A549 (cell line): ENCODE data around the gene PIK3C2B. TPM values are rescaled to one million over a fixed set of nuclear protein-coding genes. Genes with fewer than 3 reads are reported as not detected.

Source experiments
- ATAC-seq, 2 experiments: fragments of 200-7000 bp in 1 of 2; fragments of >200 bp in 1 of 2; cut with Nextera tagmentation in 1 of 2; cut with Tn5 transposase in 1 of 2; 3 replicates each; pipeline versions ENCODE4 v1.8.0 to v1.9.1; 2018 to 2020; ENCODE audit warnings: mild to moderate bottlenecking in 1 of 2, moderate library complexity in 1 of 2
- CTCF ChIA-PET: fragments of 300-600 bp; sonication (Branson Sonifier 250); formaldehyde crosslinking; extraction: SDS; loops from one replicate; lab custom pipeline; 2021; ENCODE audit warnings: antibody characterized with exemption, inconsistent platforms; lab: Yijun Ruan, JAX
- POLR2A ChIA-PET: fragments of 350-600 bp; formaldehyde crosslinking; extraction: SDS; loops from one replicate; lab custom pipeline; 2021; ENCODE audit warnings: antibody characterized with exemption, inconsistent platforms; lab: Yijun Ruan, JAX
- DNase-seq, 2 experiments: peaks; one replicate each; pipeline versions ENCODE4 v3.0.0 to v3.0.0-alpha.2; 2011 to 2016; ENCODE audit warnings: low read depth in 1 of 2, low spot score in 1 of 2
- FAIRE-seq: peaks from 2 replicates; lab custom pipeline; 2011; peaks lifted over from hg19 to GRCh38; lab: Jason Lieb, UNC
- H3K27ac ChIP-seq, 2 experiments: fragments of >200 bp; sonication (Bioruptor Twin); formaldehyde crosslinking; 3 replicates each; pipeline ENCODE4 v1.5.1; 2016 to 2017
- H3K4me1 ChIP-seq: fragments of >200 bp; sonication (Bioruptor Twin); formaldehyde crosslinking; 3 replicates; pipeline ENCODE4 v1.6.1; 2016
- H3K4me2 ChIP-seq: fragments of >200 bp; sonication (Bioruptor Twin); formaldehyde crosslinking; 3 replicates; pipeline ENCODE4 v1.6.1; 2016
- H3K4me3 ChIP-seq: fragments of >200 bp; sonication (Bioruptor Twin); formaldehyde crosslinking; 3 replicates; pipeline ENCODE4 v1.5.1; 2016
- H3K9me3 ChIP-seq: fragments of >200 bp; sonication (Bioruptor Twin); formaldehyde crosslinking; 3 replicates; pipeline ENCODE4 v1.6.1; 2016
- BCL3 ChIP-seq: fragments of >200 bp; sonication (Bioruptor Twin); formaldehyde crosslinking; IDR thresholded peaks from 3 replicates; pipeline ENCODE4 v1.6.1; 2016
- CBX2 ChIP-seq: fragments of 200-600 bp; sonication (generic); IDR thresholded peaks from 2 replicates; pipeline ENCODE4 v1.6.1; 2016; ENCODE audit warnings: low read depth, mild to moderate bottlenecking, borderline replicate concordance
- CBX8 ChIP-seq: fragments of 200-600 bp; sonication (generic); IDR thresholded peaks from 2 replicates; pipeline ENCODE4 v1.6.1; 2016
- CEBPB ChIP-seq, 2 experiments: fragments of >200 bp in 1 of 2; sonication (Bioruptor Twin) in 1 of 2; formaldehyde crosslinking in 1 of 2; IDR thresholded peaks; 2 replicates each; pipeline ENCODE4 v1.6.1; 2012 to 2016
- CHD2 ChIP-seq: fragments of 150-350 bp; IDR thresholded peaks from 2 replicates; pipeline ENCODE4 v1.6.1; 2014; ENCODE audit warnings: low read length; ENCODE audit not compliant: partially characterized antibody
- EHMT2 ChIP-seq: fragments of 200-600 bp; sonication (generic); IDR thresholded peaks from 2 replicates; pipeline ENCODE4 v1.6.1; 2016; ENCODE audit warnings: antibody characterized with exemption, low read depth, mild to moderate bottlenecking, moderate library complexity
- ELK1 ChIP-seq: fragments of 150-350 bp; IDR thresholded peaks from 2 replicates; pipeline ENCODE4 v1.6.1; 2014; ENCODE audit warnings: low read depth, mild to moderate bottlenecking, low read length
- FOSB ChIP-seq: fragments of 250-450 bp; sonication (Bioruptor Pico); IDR thresholded peaks from 2 replicates; pipeline ENCODE4 v1.5.0; 2020; ENCODE audit warnings: mild to moderate bottlenecking, moderate library complexity
- GATA3 ChIP-seq: IDR thresholded peaks from 2 replicates; pipeline ENCODE4 v1.6.1; 2012; ENCODE audit warnings: borderline replicate concordance
- HDAC2 ChIP-seq: fragments of 200-600 bp; sonication (generic); IDR thresholded peaks from 2 replicates; pipeline ENCODE4 v1.6.1; 2016
- HMGXB4 ChIP-seq: fragments of 250-450 bp; sonication (Bioruptor Pico); IDR thresholded peaks from 2 replicates; pipeline ENCODE4 v1.5.0; 2021; ENCODE audit warnings: mild to moderate bottlenecking, moderate library complexity, borderline replicate concordance
- HOXA7 ChIP-seq: fragments of 250-450 bp; sonication (Bioruptor Pico); IDR thresholded peaks from 2 replicates; pipeline ENCODE4 v1.5.0; 2020; ENCODE audit warnings: mild to moderate bottlenecking, moderate library complexity
- HOXB13 ChIP-seq: fragments of 250-450 bp; sonication (Bioruptor Pico); IDR thresholded peaks from 2 replicates; pipeline ENCODE4 v1.5.0; 2020; ENCODE audit warnings: low read depth, mild to moderate bottlenecking, moderate library complexity
- JUN ChIP-seq, 2 experiments: fragments of >200 bp; sonication (Bioruptor Twin); formaldehyde crosslinking; IDR thresholded peaks; 2 replicates in 1 of 2; 3 replicates in 1 of 2; pipeline ENCODE4 v1.6.1; 2016 to 2017
- KDM5A ChIP-seq: fragments of 200-600 bp; sonication (generic); IDR thresholded peaks from 2 replicates; pipeline ENCODE4 v1.6.1; 2016; ENCODE audit warnings: antibody characterized with exemption, mild to moderate bottlenecking
- MAZ ChIP-seq: fragments of 150-350 bp; IDR thresholded peaks from 2 replicates; pipeline ENCODE4 v1.6.1; 2014; ENCODE audit warnings: antibody characterized with exemption, low read depth, low read length, borderline replicate concordance
- POLR2AphosphoS2 ChIP-seq: conservative IDR thresholded peaks from 2 replicates; pipeline ENCODE4 v1.6.1; 2012; ENCODE audit warnings: low read length, improper control_type of control experiment, inconsistent platforms
- REST ChIP-seq: fragments of 200-600 bp; sonication (generic); IDR thresholded peaks from 2 replicates; pipeline ENCODE4 v1.6.1; 2016; ENCODE audit warnings: antibody characterized with exemption, mild to moderate bottlenecking, moderate library complexity
- RFX5 ChIP-seq: fragments of 450-650 bp; IDR thresholded peaks from 2 replicates; pipeline ENCODE4 v1.7.1; 2014; ENCODE audit warnings: antibody characterized with exemption, mild to moderate bottlenecking, moderate library complexity
- SREBF2 ChIP-seq: fragments of 450-650 bp; IDR thresholded peaks from 2 replicates; pipeline ENCODE4 v1.6.1; 2014; ENCODE audit warnings: mild to moderate bottlenecking, moderate library complexity
- TFCP2L1 ChIP-seq: fragments of 250-450 bp; sonication (Bioruptor Pico); IDR thresholded peaks from 2 replicates; pipeline ENCODE4 v1.5.0; 2021; ENCODE audit warnings: mild to moderate bottlenecking
- ZFP36 ChIP-seq: fragments of 450-650 bp; IDR thresholded peaks from 2 replicates; pipeline ENCODE4 v1.6.1; 2014; ENCODE audit warnings: borderline replicate concordance; ENCODE audit not compliant: partially characterized antibody
- ZSCAN20 ChIP-seq: fragments of 250-450 bp; sonication (Bioruptor Pico); IDR thresholded peaks from 2 replicates; pipeline ENCODE4 v1.8.0; 2022; ENCODE audit warnings: mild to moderate bottlenecking, moderate library complexity
- WGBS: methylation state at CpG from one replicate; pipeline ENCODE4 v1.1.6; 2017; ENCODE audit errors: missing lambda C conversion rate; 5-methylcytosine and 5-hydroxymethylcytosine counted together
- polyA plus RNA-seq, 4 experiments: library from polyadenylated mRNA; depleted of rRNA in 3 of 4; stranded (reverse); fragments of >200 nt; fragmentation: RNase III in 1 of 4; extraction: RNeasy Plus Mini Kit Qiagen cat#74134 plus additional on column Dnase treatment in 1 of 4; gene quantifications; 2 replicates in 3 of 4; 3 replicates in 1 of 4; pipeline ENCODE4 v1.2.3, GENCODE V29; 2011 to 2017

The PIK3C2B gene
- polyA plus RNA-seq, 2 of the 4 experiments (the other 2 are of a cell fraction), result 9.2 to 9.7 TPM

- 68% methylated on average over 4 of the region's 4 CpGs for WGBS
- TF ChIP-seq HOXB13 (CRISPR knock-in tag), result no peak
- no peak for TF ChIP-seq CBX8
- TF ChIP-seq CBX2, result no peak
- TF ChIP-seq KDM5A, result no peak
- TF ChIP-seq BCL3, result no peak
- TF ChIP-seq MAZ, result no peak
- ChIA-PET POLR2A (interaction anchor here (0.6 kb wide), 1 partner anchor 9 kb away, joined by 3 read pairs; no protein-coding TSS in a partner anchor), CTCF (interaction anchor here (0.9 to 18.2 kb wide), 14 partner anchors 11 to 290 kb away, joined by 3 to 530 read pairs (median 12); partner anchors contain the start of gene PIK3C2B)
- Histone ChIP-seq H3K27ac (0 out of 6 replicates have a peak overlapping the region, but pooled peaks of 1 of the 2 experiments have one; percentile 2), H3K4me2 (no peak overlapping the region), H3K4me3 (no peak overlapping the region), H3K4me1 (peaks cover 44% of the 10 kb centered on the region), H3K9me3 (no peaks in the 10 kb centered on the region)
- DNase-seq (no peak), FAIRE-seq (no peak), ATAC-seq (no peak)
Observed at GRCh38 chr1:204447736-204448135, 46.9 kb downstream of the PIK3C2B start.

GRCh38 chr1:204447190-204447589 lies 47.4 kb downstream of the PIK3C2B start:
- no peak for DNase-seq
- Histone ChIP-seq H3K4me3 (no peak overlapping the region), H3K27ac (no peak overlapping the region), H3K4me2 (no peak overlapping the region), H3K9me3 (no peaks in the 10 kb centered on the region), H3K4me1 (peaks cover 44% of the 10 kb centered on the region)
- CTCF ChIA-PET, result interaction anchor here (0.6 to 18.2 kb wide), 26 partner anchors 11 to 360 kb away, joined by 3 to 530 read pairs (median 7); partner anchors contain the start of genes PIK3C2B and REN
- POLR2A ChIA-PET, result interaction anchor here (0.9 to 1.6 kb wide), 2 partner anchors 30 to 46 kb away, joined by 3 to 4 read pairs; no protein-coding TSS in a partner anchor
- TF ChIP-seq TFCP2L1 (no peak), BCL3 (no peak), REST (no peak), FOSB (CRISPR knock-in tag) (no peak), SREBF2 (no peak), EHMT2 (no peak), ELK1 (no peak), POLR2AphosphoS2 (no peak), ZFP36 (no peak), GATA3 (no peak), JUN (IDR thresholded peaks at IDR 0.05) (no peak), CHD2 (no peak), HOXB13 (CRISPR knock-in tag) (no peak), ZSCAN20 (CRISPR knock-in tag) (no peak), HOXA7 (CRISPR knock-in tag) (no peak), HDAC2 (no peak), CEBPB (IDR thresholded peaks at IDR 0.05) (no peak), HMGXB4 (CRISPR knock-in tag) (no peak), RFX5 (no peak)
- ATAC-seq, result no peak
- WGBS, result 88% methylated on average over 6 of the region's 6 CpGs
- no peak for FAIRE-seq
